ENCODE results near the gene SMC1A. TPM values are rescaled to one million over a fixed set of nuclear protein-coding genes. Genes with fewer than 3 reads are reported as not detected.
A peak's percentile ranks its signal among the peaks of the same experiment; 100 is the strongest.

Gene SMC1A
- total RNA-seq, 2 donors from 2014 or later, result 68.4 to 124 TPM

- Histone ChIP-seq H3K4me1 (no peaks in the 10 kb centered on the region), H3K9me3 (no peaks in the 10 kb centered on the region), H3K27me3 (no peaks in the 10 kb centered on the region), H3K27ac (peak overlapping the region; percentile 76), H3K9ac (ENCODE audit: low read depth in 2 of 2, low read length in 2 of 2) (peak overlapping the region; percentile 60 to 67), H3K36me3 (no peaks in the 10 kb centered on the region), H3K4me3 (peak overlapping the region; percentile 20)
- DNase-seq, result peak; percentile 77
- intact Hi-C loops (cut with DNase I), result no loop called here
- no peak for TF ChIP-seq CTCF (IDR thresholded peaks at IDR 0.05)
These were observed 18.4 kb upstream of the SMC1A start for GRCh38 chrX:53440621-53441517.

GRCh38 chrX:53440101-53440500 lies 17.6 kb upstream of the SMC1A start:
- Histone ChIP-seq H3K27ac (peak overlapping the region; percentile 76), H3K9ac (ENCODE audit: low read depth in 2 of 2, low read length in 2 of 2) (peak overlapping the region in 1 of 2 donors; percentile 67)
- DNase-seq, result no peak

GRCh38 chrX:53438832-53439230 lies 16.4 kb upstream of the SMC1A start:
- intact Hi-C loops (cut with DNase I), result loop anchor here (5.0 kb wide), 1 partner anchor 122 kb away; no protein-coding TSS in a partner anchor
- no peaks in the 10 kb centered on the region for H3K27me3 ChIP-seq
- no peaks in the 10 kb centered on the region for H3K4me1 ChIP-seq
- H3K9ac ChIP-seq (ENCODE audit: low read depth in 2 of 2, low read length in 2 of 2), result no peak overlapping the region
- no peaks in the 10 kb centered on the region for H3K36me3 ChIP-seq
- no peak overlapping the region for H3K4me3 ChIP-seq
- no peak for DNase-seq
- H3K9me3 ChIP-seq, result no peaks in the 10 kb centered on the region
- no peak overlapping the region for H3K27ac ChIP-seq
- TF ChIP-seq CTCF (IDR thresholded peaks at IDR 0.05), result no peak

More at GRCh38 chrX:53440101-53440500, 17.6 kb upstream of the SMC1A start:
- Histone ChIP-seq H3K4me3 (peak overlapping the region; percentile 20), H3K4me1 (no peaks in the 10 kb centered on the region), H3K27me3 (no peaks in the 10 kb centered on the region), H3K9me3 (no peaks in the 10 kb centered on the region), H3K36me3 (no peaks in the 10 kb centered on the region)
- no peak for TF ChIP-seq CTCF (IDR thresholded peaks at IDR 0.05)
- intact Hi-C loops (cut with DNase I), result no loop called here

- Histone ChIP-seq H3K27me3 (no peaks in the 10 kb centered on the region), H3K4me1 (no peaks in the 10 kb centered on the region), H3K4me3 (no peak overlapping the region), H3K9me3 (no peaks in the 10 kb centered on the region), H3K36me3 (no peaks in the 10 kb centered on the region), H3K27ac (no peak overlapping the region), H3K9ac (ENCODE audit: low read depth in 2 of 2, low read length in 2 of 2) (no peak overlapping the region)
- DNase-seq, result no peak
- intact Hi-C loops (cut with DNase I), result loop anchor here (5.0 kb wide), 1 partner anchor 121 kb away; no protein-coding TSS in a partner anchor
- no peak for TF ChIP-seq CTCF (IDR thresholded peaks at IDR 0.05)
These were observed 15.8 kb upstream of the SMC1A start for GRCh38 chrX:53438174-53438831.

GRCh38 chrX:53437206-53437605 lies 14.8 kb upstream of the SMC1A start:
- no peak overlapping the region for H3K9ac ChIP-seq (ENCODE audit: low read depth in 2 of 2, low read length in 2 of 2)
- no peak for TF ChIP-seq CTCF (IDR thresholded peaks at IDR 0.05)
- no peaks in the 10 kb centered on the region for H3K9me3 ChIP-seq
- no peaks in the 10 kb centered on the region for H3K27me3 ChIP-seq
- H3K36me3 ChIP-seq, result no peaks in the 10 kb centered on the region
- H3K4me3 ChIP-seq, result no peak overlapping the region
- no peaks in the 10 kb centered on the region for H3K4me1 ChIP-seq
- no peak for DNase-seq
- no peak overlapping the region for H3K27ac ChIP-seq
- intact Hi-C loops (cut with DNase I), result loop anchor here (5.0 kb wide), 1 partner anchor 120 kb away; no protein-coding TSS in a partner anchor

All from colonic mucosa (tissue), 4 donors.